Effector memory CD4-positive, alpha-beta T cell (primary cell): Measurements from ENCODE around the gene PDCD4.

Experiments used
- DNase-seq, 3 donors: peaks; one replicate each; pipeline ENCODE4 v3.0.0-alpha.2; 2020
- H3K27ac ChIP-seq: 2 replicates; pipeline ENCODE4 v1.7.0; 2013; ENCODE audit warnings: mild to moderate bottlenecking, low read length, moderate library complexity; ENCODE audit not compliant: insufficient read depth, poor library complexity, severe bottlenecking
- H3K27me3 ChIP-seq: replicated peaks from 2 replicates; pipeline ENCODE4 v1.7.0; 2013; ENCODE audit warnings: mild to moderate bottlenecking, low read length; ENCODE audit not compliant: insufficient read depth, control insufficient read depth, poor library complexity, severe bottlenecking
- H3K36me3 ChIP-seq: 2 replicates; pipeline ENCODE4 v1.7.0; 2013; ENCODE audit warnings: mild to moderate bottlenecking, low read length, moderate library complexity; ENCODE audit not compliant: control insufficient read depth, insufficient read depth
- H3K4me1 ChIP-seq: 2 replicates; pipeline ENCODE4 v1.7.0; 2013; ENCODE audit warnings: low read length, mild to moderate bottlenecking; ENCODE audit not compliant: control insufficient read depth, insufficient read depth, poor library complexity, severe bottlenecking
- H3K4me3 ChIP-seq: 2 replicates; pipeline ENCODE4 v1.7.0; 2013; ENCODE audit warnings: low read length, low read depth, mild to moderate bottlenecking; ENCODE audit not compliant: insufficient read depth, poor library complexity, severe bottlenecking
- H3K9me3 ChIP-seq: 2 replicates; pipeline ENCODE4 v1.7.0; 2013; ENCODE audit warnings: mild to moderate bottlenecking, low read length, moderate library complexity; ENCODE audit not compliant: control insufficient read depth

PDCD4 gene

DNA sequence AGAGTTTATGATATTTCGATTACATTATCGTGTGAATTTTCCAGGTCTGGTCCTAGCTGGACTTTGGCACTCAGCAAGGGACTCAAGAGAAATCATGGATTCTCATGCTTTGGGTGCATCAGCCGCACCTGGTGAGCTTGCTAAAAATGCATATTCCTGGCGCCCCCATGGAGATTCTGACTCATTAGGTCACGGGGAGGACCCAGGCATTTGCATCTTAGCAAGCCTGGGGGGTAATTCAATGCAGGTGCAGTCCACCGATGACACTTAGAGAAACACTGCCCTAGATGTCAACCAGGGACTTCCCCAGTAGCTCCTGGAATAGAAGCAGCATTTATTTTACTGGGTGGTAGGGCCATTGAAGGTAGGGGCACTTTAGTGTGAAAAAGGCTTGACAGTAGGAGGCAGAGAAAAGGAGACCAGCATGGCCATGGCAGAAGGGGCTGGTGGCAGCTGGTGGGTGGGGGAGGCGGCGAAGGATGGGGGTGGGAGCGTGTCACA lies 29.9 kb upstream of the PDCD4 start:
- H3K4me1 ChIP-seq = peaks cover 22% of the 10 kb centered on the region
- DNase-seq = no peak
- H3K9me3 ChIP-seq = no peaks in the 10 kb centered on the region
- H3K27ac ChIP-seq = no peak overlapping the region
- no peaks in the 10 kb centered on the region for H3K36me3 ChIP-seq
- H3K27me3 ChIP-seq = no peaks in the 10 kb centered on the region
- H3K4me3 ChIP-seq = no peak overlapping the region

DNA sequence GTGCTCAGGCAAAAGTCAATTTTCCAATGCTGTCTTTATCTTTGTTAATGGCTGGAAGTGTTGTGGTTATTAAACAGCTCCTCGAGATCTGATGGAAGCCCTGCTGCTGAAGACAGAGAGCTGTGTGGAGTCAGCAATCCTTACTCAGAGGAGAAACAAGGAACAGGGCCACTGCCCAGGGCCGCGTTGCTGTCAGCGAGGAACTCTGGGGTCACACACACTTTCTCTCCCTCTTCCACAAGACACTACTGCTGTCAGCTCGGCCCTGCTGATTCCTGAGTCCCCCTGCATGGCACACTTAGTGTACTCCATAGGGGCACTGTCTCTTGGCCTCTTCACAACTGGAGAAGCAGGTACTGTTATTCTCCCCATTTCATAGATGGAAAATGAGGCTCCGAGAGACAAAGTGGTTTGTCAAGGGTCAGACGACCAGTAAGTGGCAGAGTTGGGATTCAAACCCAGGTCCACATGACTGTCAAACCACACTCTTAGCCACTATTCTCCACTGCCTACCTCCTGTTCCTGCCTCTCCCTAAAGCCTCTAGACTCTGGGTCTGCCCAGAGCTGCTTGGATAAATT lies 29.3 kb upstream of the PDCD4 start:
- Histone ChIP-seq H3K9me3 (no peaks in the 10 kb centered on the region), H3K27me3 (no peaks in the 10 kb centered on the region), H3K4me3 (no peak overlapping the region), H3K4me1 (peaks cover 22% of the 10 kb centered on the region), H3K36me3 (no peaks in the 10 kb centered on the region), H3K27ac (no peak overlapping the region)
- no peak for DNase-seq

DNA sequence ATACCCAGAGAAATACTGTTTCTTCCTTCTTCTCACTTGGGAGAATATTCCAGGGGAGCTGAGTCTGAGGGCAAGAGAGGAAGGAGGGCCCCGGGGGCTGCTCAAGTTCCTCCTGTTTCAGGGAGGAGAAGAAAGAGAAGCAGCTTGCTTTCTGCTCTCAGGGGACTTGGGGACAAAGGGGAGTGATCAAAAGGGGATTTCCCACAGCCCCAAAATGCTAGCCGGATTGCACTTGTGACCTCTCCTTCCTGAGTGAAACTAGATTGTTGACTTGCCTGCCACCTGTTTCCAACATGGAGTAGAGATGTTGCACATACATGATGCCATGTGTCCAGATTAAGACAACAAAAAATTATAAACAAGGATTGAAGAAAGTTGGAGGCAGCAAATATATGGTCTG lies 28.7 kb upstream of the PDCD4 start:
- no peaks in the 10 kb centered on the region for H3K9me3 ChIP-seq
- peak; percentile 25 to 39 (median 27) for DNase-seq
- H3K4me3 ChIP-seq = no peak overlapping the region
- peaks cover 22% of the 10 kb centered on the region for H3K4me1 ChIP-seq
- no peaks in the 10 kb centered on the region for H3K36me3 ChIP-seq
- peak overlapping the region; percentile 38 for H3K27ac ChIP-seq
- no peaks in the 10 kb centered on the region for H3K27me3 ChIP-seq

DNA sequence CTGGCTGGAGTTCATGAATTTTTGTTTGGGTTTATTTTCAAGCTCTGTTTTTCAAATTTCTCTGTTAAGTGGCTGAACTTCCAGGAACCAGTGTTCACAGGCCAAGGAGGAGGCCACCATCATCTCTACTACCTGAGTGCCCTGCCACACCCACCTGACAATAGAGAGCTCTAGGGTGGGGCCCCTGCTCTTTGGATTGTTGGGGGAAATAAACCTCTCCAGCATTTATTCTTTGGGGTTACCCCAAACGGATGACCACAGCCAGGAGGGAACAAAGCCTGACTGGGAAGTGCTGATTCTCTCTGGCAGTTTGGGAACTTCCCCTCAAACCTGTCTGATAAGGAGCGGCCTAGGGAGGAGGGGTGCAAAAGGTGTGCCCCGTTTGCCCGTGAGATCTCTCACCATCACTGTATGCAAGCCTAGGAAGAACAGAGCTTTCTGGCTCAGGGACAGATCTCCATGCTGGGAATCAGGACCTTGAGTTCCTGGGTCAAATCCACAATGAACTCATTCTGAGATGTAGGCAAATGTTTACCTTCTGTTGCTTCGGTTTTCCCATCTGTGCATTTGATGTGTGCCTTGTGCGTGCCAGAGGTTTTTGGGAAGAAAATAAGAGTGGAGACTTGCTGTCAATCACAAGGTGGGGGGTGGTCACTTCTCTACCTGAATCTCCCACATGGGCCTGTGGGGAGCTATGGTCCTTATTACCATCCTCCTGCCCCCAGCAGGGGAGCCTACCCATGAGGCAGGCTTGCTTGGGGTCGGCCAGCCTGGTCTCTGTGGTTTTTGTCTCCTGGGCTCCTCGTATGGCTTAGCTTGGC lies 27.7 kb upstream of the PDCD4 start:
- Histone ChIP-seq H3K27me3 (no peaks in the 10 kb centered on the region), H3K27ac (no peak overlapping the region), H3K36me3 (no peaks in the 10 kb centered on the region), H3K4me1 (peaks cover 22% of the 10 kb centered on the region), H3K4me3 (no peak overlapping the region), H3K9me3 (no peaks in the 10 kb centered on the region)
- DNase-seq = no peak

DNA sequence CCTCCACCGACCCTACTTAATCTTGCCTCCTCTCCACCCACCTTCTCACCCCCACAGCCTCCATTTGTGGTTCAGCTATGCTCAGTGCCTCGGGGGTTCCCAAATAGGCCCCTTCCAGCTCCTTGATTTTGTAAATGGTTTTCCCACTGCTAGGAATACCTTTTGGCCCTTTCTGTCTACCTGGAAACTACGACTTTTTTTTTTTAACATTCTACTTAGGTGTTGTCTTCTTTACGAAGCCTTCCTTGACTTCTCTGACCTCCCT lies 27.2 kb upstream of the PDCD4 start:
- H3K27ac ChIP-seq = no peak overlapping the region
- DNase-seq = no peak
- H3K27me3 ChIP-seq = no peaks in the 10 kb centered on the region
- H3K4me1 ChIP-seq = peaks cover 22% of the 10 kb centered on the region
- H3K4me3 ChIP-seq = no peak overlapping the region
- no peaks in the 10 kb centered on the region for H3K36me3 ChIP-seq
- no peaks in the 10 kb centered on the region for H3K9me3 ChIP-seq

DNA sequence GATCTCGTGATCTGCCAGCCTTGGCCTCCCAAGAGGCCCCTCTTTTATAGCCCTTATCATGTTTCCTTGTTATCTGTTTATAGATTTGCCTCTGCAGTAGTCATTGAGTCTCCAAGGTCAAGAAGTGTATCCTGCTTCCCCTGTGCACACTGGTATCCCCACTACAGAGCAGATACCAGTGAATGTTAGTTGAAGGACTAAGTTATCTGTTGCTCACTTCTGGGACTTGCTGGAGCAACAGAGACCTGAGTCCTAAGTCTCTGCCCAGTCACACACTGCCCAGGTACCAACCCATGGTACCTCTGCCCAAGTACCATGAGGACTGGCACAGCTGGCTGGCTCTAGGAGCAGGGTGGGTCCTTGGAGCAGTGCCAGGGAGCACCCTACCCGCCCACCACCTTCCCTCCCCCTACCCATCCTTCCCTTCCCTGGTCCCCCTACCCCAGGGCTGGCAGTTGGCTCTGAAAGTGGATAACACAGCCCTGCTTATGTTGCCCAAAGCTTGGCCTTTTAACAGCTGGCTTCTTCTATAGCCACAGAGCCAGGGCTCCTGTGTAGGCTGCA lies 26.5 kb upstream of the PDCD4 start:
- no peak for DNase-seq
- H3K36me3 ChIP-seq = no peaks in the 10 kb centered on the region
- H3K4me1 ChIP-seq = peaks cover 25% of the 10 kb centered on the region
- no peak overlapping the region for H3K27ac ChIP-seq
- no peak overlapping the region for H3K4me3 ChIP-seq
- no peaks in the 10 kb centered on the region for H3K27me3 ChIP-seq
- H3K9me3 ChIP-seq = no peaks in the 10 kb centered on the region

DNA sequence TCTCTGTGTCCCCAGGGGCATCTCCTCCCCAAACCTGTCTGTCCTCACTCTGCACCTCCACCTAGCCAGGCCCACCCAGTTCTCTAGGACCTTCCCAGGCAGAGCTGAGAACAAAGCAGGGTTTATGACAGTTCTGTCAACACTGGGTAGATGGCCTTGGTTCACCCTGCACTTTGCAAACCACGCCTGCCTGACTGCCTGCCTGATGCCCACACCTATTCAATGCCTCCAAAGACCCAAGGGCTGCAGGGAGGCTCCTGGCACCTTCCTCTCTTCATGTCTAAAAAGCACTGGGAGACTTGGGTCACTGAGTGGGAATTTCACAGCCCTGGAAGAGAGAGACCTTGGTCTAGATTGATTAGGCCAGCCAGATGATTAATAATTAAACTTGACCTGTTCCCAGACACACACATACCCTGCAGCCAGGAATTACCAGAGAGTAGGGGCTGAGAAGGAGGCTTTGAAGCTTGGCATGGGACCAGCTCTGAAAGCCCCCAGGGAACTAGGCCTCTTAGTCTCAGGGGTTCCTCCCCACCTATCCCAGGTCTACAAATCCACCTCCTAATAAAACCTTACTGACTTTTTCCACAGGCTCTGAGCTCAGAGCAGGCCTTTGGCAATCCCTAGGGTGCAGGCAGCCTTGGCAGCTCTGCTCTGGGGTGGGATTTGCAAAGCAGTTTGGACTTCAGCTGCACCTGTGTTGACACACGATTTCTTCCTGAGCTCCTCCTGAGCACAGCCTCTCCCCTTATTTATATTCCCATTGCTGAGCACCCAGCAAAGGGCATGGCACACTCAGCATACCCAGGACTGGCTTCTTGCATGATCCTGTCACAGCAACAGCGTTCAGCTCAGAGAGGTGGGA lies 25.7 kb upstream of the PDCD4 start:
- H3K27me3 ChIP-seq = no peaks in the 10 kb centered on the region
- H3K9me3 ChIP-seq = no peaks in the 10 kb centered on the region
- DNase-seq = no peak
- H3K4me1 ChIP-seq = peaks cover 32% of the 10 kb centered on the region
- H3K36me3 ChIP-seq = no peaks in the 10 kb centered on the region
- H3K4me3 ChIP-seq = no peak overlapping the region
- H3K27ac ChIP-seq = no peak overlapping the region

DNA sequence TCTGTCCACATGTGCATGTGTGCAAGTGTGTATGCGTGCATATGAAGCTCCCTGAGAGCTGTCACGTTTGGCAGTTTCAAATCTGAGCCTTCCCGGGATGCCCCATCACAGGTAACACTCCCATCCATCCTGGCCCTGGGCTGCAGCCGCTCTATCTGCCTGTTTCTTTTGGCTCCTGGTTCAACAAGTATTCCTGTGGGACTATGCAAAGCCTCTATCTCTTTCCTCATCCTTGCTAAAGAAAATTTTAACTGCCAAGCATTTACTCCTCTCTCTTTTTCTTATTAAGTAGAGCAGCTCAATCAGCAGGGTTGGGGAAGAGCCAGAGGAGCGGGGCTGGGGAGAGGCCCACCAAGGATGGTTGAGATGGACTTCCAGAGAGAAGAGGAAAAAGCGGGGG lies 24.4 kb upstream of the PDCD4 start:
- Histone ChIP-seq H3K27me3 (no peaks in the 10 kb centered on the region), H3K36me3 (no peaks in the 10 kb centered on the region), H3K4me1 (peaks cover 40% of the 10 kb centered on the region)

DNA sequence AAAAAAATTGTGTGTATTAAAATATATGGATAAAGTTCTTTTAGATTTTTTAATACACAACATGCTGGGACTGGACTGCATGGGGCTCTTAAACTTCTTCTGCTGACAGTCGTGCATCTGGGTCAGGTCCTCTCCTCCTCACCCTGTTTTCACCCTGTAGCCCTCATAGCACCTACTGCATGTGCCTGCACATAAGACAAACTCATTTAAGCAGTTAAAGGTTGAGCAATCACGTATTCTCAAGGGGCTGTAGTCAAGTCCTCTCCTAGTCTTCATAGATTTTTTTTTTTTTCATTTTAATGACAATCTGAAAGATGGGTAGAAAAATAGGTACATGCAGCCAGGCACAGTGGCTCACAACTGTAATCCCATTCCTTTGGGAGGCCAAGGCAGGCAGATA lies 23.6 kb upstream of the PDCD4 start:
- H3K4me1 ChIP-seq = peaks cover 40% of the 10 kb centered on the region
- no peak overlapping the region for H3K27ac ChIP-seq
- no peaks in the 10 kb centered on the region for H3K27me3 ChIP-seq
- no peaks in the 10 kb centered on the region for H3K36me3 ChIP-seq
- H3K4me3 ChIP-seq = no peak overlapping the region
- no peaks in the 10 kb centered on the region for H3K9me3 ChIP-seq
- DNase-seq = no peak

More for the DNA sequence above, 24.4 kb upstream of the PDCD4 start:
- no peak overlapping the region for H3K4me3 ChIP-seq
- DNase-seq = no peak
- no peaks in the 10 kb centered on the region for H3K9me3 ChIP-seq
- H3K27ac ChIP-seq = no peak overlapping the region
